GM18499 (cell line): Measurements from ENCODE around the gene TXNRD1.

Source experiments
- ATAC-seq: cut with Tn5 transposase; IDR thresholded peaks from one replicate; pipeline ENCODE4 v1.9.1; 2021; ENCODE audit warnings: moderate number of reproducible peaks; ENCODE audit not compliant: insufficient read depth, unreplicated experiment

Gene TXNRD1

DNA sequence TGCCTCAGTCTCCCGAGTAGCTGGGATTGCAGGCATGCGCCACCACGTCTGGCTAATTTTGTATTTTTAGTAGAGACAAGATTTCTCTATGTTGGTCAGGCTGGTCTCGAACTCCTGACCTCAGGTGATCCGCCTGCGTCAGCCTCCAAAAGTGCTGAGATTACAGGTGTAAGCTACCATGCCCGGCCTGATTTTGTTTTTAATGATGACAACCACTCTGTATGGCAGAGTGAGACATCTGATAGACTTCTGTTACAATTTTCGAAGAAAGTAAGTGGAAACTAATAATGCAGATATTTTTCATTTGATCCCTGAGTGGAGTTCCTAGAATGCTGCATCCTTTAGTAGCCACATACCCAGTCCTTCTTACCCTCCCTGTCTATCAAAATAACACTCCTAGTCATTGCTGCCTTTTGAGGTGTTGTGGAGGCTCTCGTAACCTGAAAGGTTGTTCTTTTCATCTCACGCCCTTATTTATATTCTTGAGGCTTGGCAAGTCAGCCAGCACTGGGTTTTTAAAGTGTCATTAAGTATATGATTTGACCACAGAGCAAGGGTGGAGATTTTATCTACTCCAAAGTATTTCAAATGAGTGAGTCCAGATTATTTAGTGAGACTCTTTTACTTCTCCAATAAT, 82.0 kb downstream of the TXNRD1 start:
- ATAC-seq: no peak

- ATAC-seq: no peak
These were observed 84.4 kb downstream of the TXNRD1 start for GRCh38 chr12:104299842-104300481.

GRCh38 chr12:104303538-104304151, 88.1 kb downstream of the TXNRD1 start, which contains the start of gene EID3:
Gene EID3 (plus strand): TSS chr12:104303739. CDS start chr12:104303935, 196 bp downstream.
- ATAC-seq: peak; percentile 56

- no peak for ATAC-seq
These were observed 88.9 kb downstream of the TXNRD1 start for GRCh38 chr12:104304261-104305009.

- no peak for ATAC-seq
These were observed 89.8 kb downstream of the TXNRD1 start for GRCh38 chr12:104305349-104305748.

DNA sequence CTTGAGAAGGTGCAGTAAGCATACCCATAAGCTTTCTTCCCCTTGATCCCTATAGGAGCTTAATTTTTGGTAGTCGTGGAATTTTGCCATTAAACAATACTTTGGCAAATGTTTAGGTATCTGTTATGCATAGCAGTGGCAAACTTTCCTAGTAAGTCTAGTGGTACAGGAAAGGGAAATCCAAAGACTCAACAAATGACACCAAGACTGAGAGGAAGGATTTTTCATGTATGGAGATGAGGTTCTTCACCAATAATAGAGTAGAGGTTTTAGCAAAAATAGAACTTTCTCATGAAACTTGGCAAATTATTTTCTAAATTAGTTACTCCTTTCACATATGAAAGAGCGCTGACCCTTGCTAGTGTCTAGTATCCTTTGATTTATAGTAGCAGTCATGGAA, 90.8 kb downstream of the TXNRD1 start:
- no peak for ATAC-seq

DNA sequence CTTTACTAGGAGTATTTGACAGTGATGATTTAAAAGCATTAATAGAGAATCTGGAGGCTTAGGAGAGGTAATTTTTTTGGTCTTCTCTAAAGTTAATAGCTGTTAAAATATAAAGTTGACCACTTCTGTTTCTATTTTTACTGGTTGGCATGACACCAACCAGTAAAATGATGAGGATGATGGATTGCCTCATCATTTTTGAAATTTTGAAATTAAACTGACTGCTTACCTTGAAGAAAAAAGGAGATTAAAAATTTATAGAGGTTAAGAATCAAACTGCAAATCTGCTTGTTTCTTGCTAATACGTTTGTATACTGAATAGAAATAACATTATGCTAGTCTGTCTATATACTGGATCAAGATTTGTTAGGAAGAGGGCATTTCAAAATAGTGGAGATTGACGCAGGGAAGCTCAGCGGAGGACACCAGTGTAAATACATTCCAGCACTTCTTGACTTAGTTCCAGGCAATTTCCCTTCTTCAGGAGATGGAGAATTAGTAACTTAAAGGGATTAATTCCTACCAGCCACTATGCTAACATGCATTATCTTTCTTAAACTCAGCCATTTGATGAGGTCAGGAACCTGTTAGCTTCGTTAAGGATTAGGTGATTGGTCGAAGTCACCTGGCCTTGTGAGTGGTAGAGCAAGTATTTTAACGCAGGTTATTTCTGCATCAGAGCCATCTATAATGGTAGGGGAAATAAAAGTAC, 91.5 kb downstream of the TXNRD1 start:
- ATAC-seq: no peak

DNA sequence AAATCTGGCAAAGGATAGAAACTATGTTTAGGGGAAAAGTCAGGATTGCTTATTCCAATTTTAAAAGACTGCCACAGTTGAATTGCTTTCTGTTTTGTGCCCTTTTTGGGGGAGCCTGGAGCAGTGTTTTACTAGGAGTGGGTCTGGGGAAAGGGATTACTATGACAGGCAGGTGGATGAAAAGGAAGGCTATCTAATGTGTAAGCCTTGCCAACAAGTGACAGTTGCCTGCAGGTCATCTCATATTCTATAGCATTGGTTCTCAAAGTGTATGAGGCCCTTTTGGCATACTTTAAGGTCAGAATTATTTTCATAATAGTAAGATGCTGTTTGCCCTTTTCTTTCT, 92.0 kb downstream of the TXNRD1 start:
- ATAC-seq: no peak

DNA sequence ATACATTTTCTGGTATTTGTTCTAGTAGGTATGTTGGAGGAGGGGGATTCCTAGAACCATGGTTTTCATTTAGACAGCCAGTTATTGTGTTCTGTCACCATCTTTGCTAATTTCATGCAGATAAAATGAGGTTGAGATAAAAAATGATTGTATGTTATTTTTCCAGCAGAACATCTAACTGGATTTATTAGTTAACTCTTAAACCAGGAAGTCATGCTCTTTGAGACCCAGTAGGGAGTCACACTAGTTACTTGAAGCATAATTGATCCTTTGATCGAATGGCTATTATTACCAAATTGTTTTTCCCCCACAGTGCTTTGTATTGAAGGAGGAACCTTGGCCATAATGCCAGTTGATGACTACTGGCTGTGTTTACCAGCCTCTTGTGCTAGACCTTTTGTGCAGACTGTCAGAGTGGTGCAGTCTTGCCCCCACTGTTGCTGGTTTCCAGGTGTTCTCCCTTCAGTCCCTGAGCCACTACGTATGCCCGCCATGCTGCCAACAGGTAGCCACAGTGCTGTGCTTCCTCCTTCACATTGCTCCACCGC, 93.9 kb downstream of the TXNRD1 start:
- ATAC-seq: no peak

GRCh38 chr12:104310751-104311633, 95.4 kb downstream of the TXNRD1 start:
- no peak for ATAC-seq

DNA sequence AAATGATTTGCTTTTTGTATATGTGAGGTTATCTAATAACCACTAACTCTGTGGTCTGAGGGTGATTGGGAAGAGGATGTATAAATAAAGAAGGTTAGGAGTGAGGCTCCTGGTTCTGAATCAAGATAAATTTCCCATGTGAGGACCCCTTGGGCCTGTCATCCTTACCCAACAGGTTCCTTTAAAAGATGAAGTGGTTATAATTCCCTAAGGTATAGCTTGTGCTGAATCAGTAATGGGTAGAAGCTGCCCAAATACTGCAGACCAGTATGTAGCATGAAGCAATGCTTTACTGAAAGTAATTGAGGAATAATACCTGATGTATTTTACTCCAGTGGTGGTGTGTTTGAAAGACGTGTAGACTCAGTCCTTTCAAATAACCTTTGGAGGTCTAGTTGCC, 96.6 kb downstream of the TXNRD1 start:
- no peak for ATAC-seq

DNA sequence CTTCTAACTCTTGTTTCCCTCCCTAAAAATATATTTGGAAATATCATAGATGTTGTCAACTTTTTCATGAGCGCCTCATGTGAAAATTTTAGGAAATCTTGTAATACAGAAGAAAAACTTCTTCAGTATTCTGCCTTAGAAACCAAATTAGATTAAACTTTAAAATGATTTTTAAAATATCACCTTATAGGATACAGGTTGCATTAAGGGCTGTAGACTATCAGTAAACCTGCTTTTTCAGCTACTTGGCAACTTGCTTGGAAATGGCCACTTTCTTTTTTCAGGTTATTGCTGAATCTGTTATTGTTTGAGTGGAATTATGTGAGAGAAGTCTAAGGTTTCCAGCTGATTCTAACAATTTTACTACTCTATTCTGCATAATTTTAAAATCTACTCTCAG, 97.1 kb downstream of the TXNRD1 start:
- ATAC-seq: no peak

DNA sequence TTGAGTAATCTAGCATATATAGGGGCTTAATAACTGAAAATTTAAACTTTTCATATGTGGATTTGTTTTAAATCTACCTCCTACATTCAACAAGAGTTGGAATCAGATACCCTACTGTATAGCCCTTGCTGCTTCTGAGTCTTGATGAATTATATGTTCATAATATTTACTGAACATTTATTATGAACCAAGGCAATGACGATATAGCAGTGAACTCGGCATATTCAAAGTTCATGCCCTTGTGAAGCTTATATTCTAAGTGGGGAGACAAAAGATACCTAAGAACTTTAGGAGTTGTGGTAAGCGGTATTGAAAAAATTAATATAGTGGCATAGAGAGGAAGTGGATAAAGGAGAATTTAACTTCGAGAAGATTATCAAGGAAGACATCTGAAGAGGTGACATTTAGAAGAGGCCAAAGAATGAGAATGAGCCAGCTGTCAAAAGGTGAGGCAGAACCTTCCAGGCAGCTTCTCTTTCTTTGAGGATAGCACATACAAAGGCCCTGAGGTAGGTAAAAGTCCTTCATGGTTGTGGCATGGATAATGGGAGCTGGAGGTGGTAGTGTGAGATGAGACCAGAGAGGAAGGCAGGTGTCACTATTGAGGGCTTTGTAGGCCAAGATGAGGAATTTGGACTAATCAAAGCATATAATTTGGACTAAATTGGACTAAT, 98.1 kb downstream of the TXNRD1 start:
- ATAC-seq: no peak

DNA sequence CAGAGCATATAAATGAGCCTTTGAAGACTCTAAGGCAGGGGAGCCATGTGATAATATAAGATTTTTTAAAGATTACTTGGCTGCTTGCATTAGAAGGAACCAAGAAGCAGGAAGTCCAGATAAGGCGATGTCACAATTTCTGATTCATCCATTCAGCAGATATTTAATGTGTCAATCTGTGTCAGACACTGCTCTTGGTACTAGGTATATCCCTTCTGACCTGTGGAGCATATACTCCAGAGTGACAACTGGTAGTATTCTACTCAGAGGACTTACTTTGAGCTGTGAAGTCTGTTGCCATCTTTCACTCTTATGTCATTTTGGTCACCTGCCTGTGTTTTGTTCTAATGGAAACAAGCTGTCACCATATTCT, 98.6 kb downstream of the TXNRD1 start:
- ATAC-seq: no peak

GRCh38 chr12:104315326-104316224, 100.0 kb downstream of the TXNRD1 start:
- ATAC-seq: no peak

- ATAC-seq: no peak
These were observed 101.4 kb downstream of the TXNRD1 start for GRCh38 chr12:104316936-104317335.

- no peak for ATAC-seq
These were observed 102.1 kb downstream of the TXNRD1 start for GRCh38 chr12:104317538-104318210.
